Type B pancreatic cell (in vitro differentiated cells): ENCODE results near the gene KRT38. TPM values are rescaled to one million over a fixed set of nuclear protein-coding genes. Genes with fewer than 3 reads are reported as not detected.

Source experiments
- DNase-seq: peaks from one replicate; pipeline ENCODE4 v3.0.0; 2021; ENCODE audit warnings: mixed read lengths; ENCODE audit not compliant: unreplicated experiment; ENCODE audit errors: extremely low spot score
- H3K27ac Mint-ChIP-seq: 2 replicates; pipeline ENCODE4 v1.8.0; 2021; ENCODE audit warnings: mild to moderate bottlenecking, mixed read lengths
- H3K27me3 Mint-ChIP-seq: 2 replicates; pipeline ENCODE4 v1.8.0; 2021; ENCODE audit warnings: mixed read lengths
- H3K36me3 Mint-ChIP-seq: 2 replicates; pipeline ENCODE4 v1.8.0; 2021; ENCODE audit warnings: mixed read lengths
- H3K4me1 Mint-ChIP-seq: one replicate; pipeline ENCODE4 v1.8.0; 2021; ENCODE audit warnings: mixed read lengths; ENCODE audit not compliant: unreplicated experiment
- H3K4me3 Mint-ChIP-seq: 2 replicates; pipeline ENCODE4 v1.8.0; 2021; ENCODE audit warnings: mild to moderate bottlenecking, mixed read lengths
- H3K9me3 Mint-ChIP-seq: 2 replicates; pipeline ENCODE4 v1.8.0; 2021; ENCODE audit warnings: mixed read lengths
- CTCF ChIP-seq: fragments of 200-600 bp; sonication (generic); conservative IDR thresholded peaks from 2 replicates; pipeline ENCODE4 v1.5.0; 2021; ENCODE audit warnings: antibody characterized with exemption, mild to moderate bottlenecking
- total RNA-seq: library from RNA; stranded (reverse); gene quantifications from 2 replicates; pipeline ENCODE4 v1.2.1, GENCODE V29; 2021; ENCODE audit warnings: low replicate concordance

KRT38 gene
- total RNA-seq, 1 donor from 2014 or later: not detected

DNA sequence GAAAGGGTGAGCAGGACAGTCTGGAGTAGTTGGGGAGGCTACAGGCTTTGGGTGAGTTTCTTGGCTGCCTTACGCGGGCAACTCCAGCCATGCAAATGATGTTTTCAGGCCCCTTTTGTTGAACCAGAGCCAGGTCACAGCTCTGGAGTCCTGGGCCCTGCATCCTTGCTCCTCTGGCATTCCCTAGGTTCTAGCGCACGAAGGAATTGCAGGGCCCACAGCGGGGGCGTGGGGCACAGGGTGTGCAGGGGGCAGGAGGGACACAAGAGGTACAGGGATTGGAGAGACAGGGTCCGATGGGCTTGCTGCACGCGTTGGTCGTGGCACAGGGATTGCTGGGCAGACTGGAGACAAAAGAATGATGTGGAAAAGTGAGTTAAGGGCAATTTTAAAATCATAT, 47.0 kb downstream of the KRT38 start:
- no peak overlapping the region for H3K27ac Mint-ChIP-seq
- no peak for TF ChIP-seq CTCF
- no peaks in the 10 kb centered on the region for H3K36me3 Mint-ChIP-seq

DNA sequence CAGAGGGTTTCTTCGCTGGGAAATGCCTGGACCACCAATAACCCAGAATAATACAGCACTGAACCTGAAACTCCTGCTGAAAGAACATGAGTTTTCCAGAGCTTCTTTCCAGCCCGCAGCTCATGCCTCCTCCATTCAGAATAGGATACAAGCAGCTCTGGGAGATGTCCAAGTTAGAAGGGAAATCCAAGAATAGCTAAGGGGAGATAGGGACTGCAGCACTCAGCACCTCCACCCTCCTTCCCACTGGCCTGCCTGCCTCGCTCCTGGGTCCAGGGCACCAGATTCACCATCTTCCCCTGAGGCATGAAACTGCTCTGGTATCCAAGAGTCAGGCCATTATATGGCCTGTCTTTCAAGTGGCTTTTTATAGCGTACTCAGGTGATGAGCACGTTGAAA, 47.5 kb downstream of the KRT38 start:
- Mint-ChIP-seq H3K4me1 (peaks cover 12% of the 10 kb centered on the region), H3K27me3 (no peaks in the 10 kb centered on the region), H3K27ac (no peak overlapping the region), H3K9me3 (no peaks in the 10 kb centered on the region), H3K36me3 (no peaks in the 10 kb centered on the region), H3K4me3 (no peak overlapping the region)
- DNase-seq: no peak
- TF ChIP-seq CTCF: no peak

More for the DNA sequence above, 47.0 kb downstream of the KRT38 start:
- Mint-ChIP-seq H3K4me1 (peaks cover 12% of the 10 kb centered on the region), H3K9me3 (no peaks in the 10 kb centered on the region), H3K27me3 (no peaks in the 10 kb centered on the region), H3K4me3 (no peak overlapping the region)
- DNase-seq: no peak

- Mint-ChIP-seq H3K4me3 (no peak overlapping the region), H3K4me1 (peaks cover 12% of the 10 kb centered on the region), H3K27me3 (no peaks in the 10 kb centered on the region), H3K27ac (no peak overlapping the region), H3K36me3 (no peaks in the 10 kb centered on the region), H3K9me3 (no peaks in the 10 kb centered on the region)
- no peak for DNase-seq
- no peak for TF ChIP-seq CTCF
These were observed 48.5 kb downstream of the KRT38 start for GRCh38 chr17:41392278-41392677.

DNA sequence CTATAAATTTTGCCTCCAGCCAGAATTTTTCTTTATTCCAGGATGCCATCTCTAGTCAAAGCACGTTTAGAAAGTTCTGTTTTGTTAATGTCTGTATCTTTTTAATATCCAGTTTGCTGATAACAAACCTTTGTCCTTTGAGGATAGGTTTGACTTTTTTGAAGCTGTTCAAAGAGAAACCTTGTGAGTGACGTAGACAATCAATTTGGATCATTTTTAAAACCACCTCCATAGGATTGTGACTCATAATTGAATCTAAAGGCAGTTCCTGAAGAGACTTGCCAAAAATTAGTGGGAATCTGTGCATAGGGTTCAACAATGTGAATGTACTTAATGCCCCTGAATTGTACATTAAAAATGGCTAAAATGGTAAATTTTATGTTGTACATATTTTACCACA, 49.2 kb downstream of the KRT38 start:
- H3K4me1 Mint-ChIP-seq: peaks cover 12% of the 10 kb centered on the region
- DNase-seq: no peak
- no peaks in the 10 kb centered on the region for H3K36me3 Mint-ChIP-seq
- H3K4me3 Mint-ChIP-seq: no peak overlapping the region
- TF ChIP-seq CTCF: no peak
- H3K27ac Mint-ChIP-seq: no peak overlapping the region
- H3K9me3 Mint-ChIP-seq: peaks cover 3% of the 10 kb centered on the region
- H3K27me3 Mint-ChIP-seq: no peaks in the 10 kb centered on the region

GRCh38 chr17:41390411-41390938, 50.3 kb downstream of the KRT38 start:
- DNase-seq: no peak
- H3K9me3 Mint-ChIP-seq: peaks cover 7% of the 10 kb centered on the region

More at GRCh38 chr17:41390411-41390938, 50.3 kb downstream of the KRT38 start:
- Mint-ChIP-seq H3K4me1 (peaks cover 12% of the 10 kb centered on the region), H3K36me3 (no peaks in the 10 kb centered on the region), H3K27ac (peak overlapping the region; percentile 24), H3K4me3 (no peak overlapping the region), H3K27me3 (no peaks in the 10 kb centered on the region)
- no peak for TF ChIP-seq CTCF
